CD4-positive, CD25-positive, alpha-beta regulatory T cell (primary cell): Measurements from ENCODE around the gene RMDN3. TPM values are rescaled to one million over a fixed set of nuclear protein-coding genes. Genes with fewer than 3 reads are reported as not detected.

ENCODE experiments used
- ATAC-seq, 2 donors: fragments of 150-1000 bp; cut with Tn5 transposase; one replicate each; pipeline ENCODE4 v1.10.0; 2021; ENCODE audit warnings: low read depth in 2 of 2, moderate number of reproducible peaks in 2 of 2, moderate library complexity in 1 of 2
- DNase-seq, 3 donors: peaks; one replicate each; pipeline versions ENCODE4 v3.0.0 to v3.0.0-alpha.2; 2012 to 2022; ENCODE audit warnings: mixed read lengths in 1 of 3
- H3K27ac ChIP-seq: one replicate; pipeline ENCODE4 v1.7.0; 2013; ENCODE audit warnings: mild to moderate bottlenecking, low read length; ENCODE audit not compliant: insufficient read depth, poor library complexity, severe bottlenecking
- H3K27me3 ChIP-seq: one replicate; pipeline ENCODE4 v1.7.0; 2013; ENCODE audit warnings: low read length; ENCODE audit not compliant: control insufficient read depth, insufficient read depth
- H3K36me3 ChIP-seq: one replicate; pipeline ENCODE4 v1.7.0; 2013; ENCODE audit warnings: mild to moderate bottlenecking, low read length, moderate library complexity; ENCODE audit not compliant: control insufficient read depth, insufficient read depth
- H3K4me1 ChIP-seq: 2 replicates; pipeline ENCODE4 v1.7.0; 2013; ENCODE audit warnings: mild to moderate bottlenecking, low read length; ENCODE audit not compliant: insufficient read depth, control insufficient read depth, poor library complexity, severe bottlenecking
- H3K4me3 ChIP-seq: one replicate; pipeline ENCODE4 v1.7.0; 2013; ENCODE audit warnings: low read depth, mild to moderate bottlenecking, low read length, moderate library complexity
- H3K9me3 ChIP-seq, 2 experiments: 1 replicate in 1 of 2; 2 replicates in 1 of 2; pipeline ENCODE4 v1.7.0; 2013; ENCODE audit warnings: low read length in 2 of 2, mild to moderate bottlenecking in 1 of 2, moderate library complexity in 1 of 2; ENCODE audit not compliant: control insufficient read depth in 2 of 2
- H3K27ac Mint-ChIP-seq, 3 donors: one replicate each; pipeline ENCODE4 v1.8.0; 2020 to 2022; ENCODE audit warnings: mild to moderate bottlenecking in 3 of 3, mixed read lengths in 3 of 3, moderate library complexity in 2 of 3
- H3K27me3 Mint-ChIP-seq: one replicate; pipeline ENCODE4 v1.8.0; 2022; ENCODE audit warnings: mild to moderate bottlenecking, mixed read lengths
- H3K36me3 Mint-ChIP-seq: one replicate; pipeline ENCODE4 v1.8.0; 2020; ENCODE audit warnings: mixed read lengths
- H3K4me1 Mint-ChIP-seq, 4 donors: one replicate each; pipeline ENCODE4 v1.8.0; 2020 to 2022; ENCODE audit warnings: mixed read lengths in 4 of 4, mild to moderate bottlenecking in 1 of 4
- H3K4me3 Mint-ChIP-seq, 4 donors: one replicate each; pipeline ENCODE4 v1.8.0; 2020 to 2022; ENCODE audit warnings: mild to moderate bottlenecking in 4 of 4, mixed read lengths in 4 of 4, moderate library complexity in 3 of 4
- H3K9me3 Mint-ChIP-seq, 7 donors: one replicate each; pipeline ENCODE4 v1.8.0; 2020 to 2022; ENCODE audit warnings: mixed read lengths in 7 of 7, mild to moderate bottlenecking in 3 of 7, moderate library complexity in 2 of 7
- polyA plus RNA-seq, 4 donors: library from polyadenylated mRNA; unstranded; fragments of 300-500 nt; fragmentation: Illumina TruSeq; gene quantifications; one replicate each; pipeline ENCODE4 v1.2.3, GENCODE V29; 2021
- total RNA-seq: library from RNA; stranded (reverse); gene quantifications from one replicate; pipeline ENCODE4 v1.2.3, GENCODE V29; 2022

The RMDN3 gene
- total and polyA plus RNA-seq, 5 donors from 2014 or later, result 17.6 to 27.7 (median 22.0) TPM

GRCh38 chr15:40766194-40766815 lies 11.3 kb upstream of the RMDN3 start:
- DNase-seq (no peak), ATAC-seq (no peak)
- no peaks in the 10 kb centered on the region for H3K27me3 ChIP-seq
- no peaks in the 10 kb centered on the region for H3K36me3 Mint-ChIP-seq
- H3K36me3 ChIP-seq, result peaks cover 5% of the 10 kb centered on the region
- H3K9me3 Mint-ChIP-seq, result no peaks in the 10 kb centered on the region
- H3K27ac Mint-ChIP-seq, result peak overlapping the region in 2 of 3 donors; percentile 51 to 90
- peaks cover 7 to 61% (median 19%) of the 10 kb centered on the region in 4 donors for H3K4me1 Mint-ChIP-seq
- no peaks in the 10 kb centered on the region for H3K9me3 ChIP-seq
- no peaks in the 10 kb centered on the region for H3K27me3 Mint-ChIP-seq
- H3K4me3 Mint-ChIP-seq, result peak overlapping the region in 1 of 4 donors; percentile 82
- no peak overlapping the region for H3K4me3 ChIP-seq
- H3K4me1 ChIP-seq, result peaks cover 50% of the 10 kb centered on the region
- H3K27ac ChIP-seq, result peak overlapping the region; percentile 78

GRCh38 chr15:40764629-40765103 lies 9.6 kb upstream of the RMDN3 start:
- Mint-ChIP-seq H3K36me3 (no peaks in the 10 kb centered on the region), H3K4me1 (peaks cover 7 to 50% (median 15%) of the 10 kb centered on the region in 4 donors), H3K27me3 (no peaks in the 10 kb centered on the region), H3K4me3 (peak overlapping the region; percentile 87 to 94 (median 90)), H3K9me3 (no peaks in the 10 kb centered on the region), H3K27ac (peak overlapping the region; percentile 90 to 93 (median 91))
- DNase-seq (no peak), ATAC-seq (no peak)
- Histone ChIP-seq H3K9me3 (no peaks in the 10 kb centered on the region), H3K27me3 (no peaks in the 10 kb centered on the region), H3K36me3 (peaks cover 5% of the 10 kb centered on the region), H3K4me3 (peak overlapping the region; percentile 82), H3K4me1 (peaks cover 45% of the 10 kb centered on the region), H3K27ac (peak overlapping the region; percentile 78)

- Histone ChIP-seq H3K27ac (peak within 1 kb of the TSS; percentile 78), H3K36me3 (peaks cover 5% of the 10 kb centered on the region), H3K27me3 (no peaks in the 10 kb centered on the region), H3K9me3 (no peaks in the 10 kb centered on the region), H3K4me1 (peaks cover 38% of the 10 kb centered on the region), H3K4me3 (peak within 1 kb of the TSS; percentile 82)
- H3K9me3 Mint-ChIP-seq, result no peaks in the 10 kb centered on the region
- peaks cover 5 to 43% (median 11%) of the 10 kb centered on the region in 4 donors for H3K4me1 Mint-ChIP-seq
- DNase-seq, result peak; percentile 67 to 82 (median 74)
- peak; percentile 44 to 56 for ATAC-seq
- H3K27me3 Mint-ChIP-seq, result no peaks in the 10 kb centered on the region
- H3K4me3 Mint-ChIP-seq, result peak within 1 kb of the TSS; percentile 87 to 94 (median 90)
- H3K27ac Mint-ChIP-seq, result peak within 1 kb of the TSS; percentile 90 to 93 (median 91)
- no peaks in the 10 kb centered on the region for H3K36me3 Mint-ChIP-seq
Observed at GRCh38 chr15:40763801-40764628, 9.0 kb upstream of the RMDN3 start, which contains the start of gene GCHFR. Gene GCHFR (plus strand): TSS chr15:40764068. CDS start chr15:40764181, 113 bp downstream.

- Histone ChIP-seq H3K36me3 (peaks cover 5% of the 10 kb centered on the region), H3K4me3 (peak overlapping the region; percentile 59), H3K27ac (peak overlapping the region; percentile 78), H3K27me3 (no peaks in the 10 kb centered on the region), H3K9me3 (no peaks in the 10 kb centered on the region), H3K4me1 (peaks cover 31% of the 10 kb centered on the region)
- ATAC-seq (peak in 1 of 2 donors; percentile 1), DNase-seq (peak in 2 of 3 donors; percentile 33 to 34)
- Mint-ChIP-seq H3K27ac (peak overlapping the region; percentile 80 to 87 (median 85)), H3K27me3 (no peaks in the 10 kb centered on the region), H3K4me1 (peaks cover 5 to 35% (median 8%) of the 10 kb centered on the region in 4 donors), H3K9me3 (no peaks in the 10 kb centered on the region), H3K4me3 (peak overlapping the region; percentile 87 to 94 (median 90)), H3K36me3 (no peaks in the 10 kb centered on the region)
Observed at GRCh38 chr15:40762919-40763800, 8.1 kb upstream of the RMDN3 start.

- Histone ChIP-seq H3K27ac (no peak overlapping the region), H3K27me3 (no peaks in the 10 kb centered on the region), H3K4me1 (peaks cover 24% of the 10 kb centered on the region), H3K9me3 (no peaks in the 10 kb centered on the region), H3K4me3 (no peak overlapping the region), H3K36me3 (no peaks in the 10 kb centered on the region)
- Mint-ChIP-seq H3K4me3 (peak overlapping the region in 1 of 4 donors; percentile 85), H3K27ac (no peak overlapping the region), H3K27me3 (no peaks in the 10 kb centered on the region), H3K36me3 (no peaks in the 10 kb centered on the region), H3K9me3 (peaks cover 0 to 1% (median 0%) of the 10 kb centered on the region in 7 donors), H3K4me1 (peaks cover 1 to 29% (median 6%) of the 10 kb centered on the region in 4 donors)
- ATAC-seq (no peak), DNase-seq (no peak)
Observed at GRCh38 chr15:40759961-40760360, 4.9 kb upstream of the RMDN3 start.

- Mint-ChIP-seq H3K36me3 (peaks cover 10% of the 10 kb centered on the region), H3K9me3 (peaks cover 0 to 1% (median 0%) of the 10 kb centered on the region in 7 donors), H3K4me3 (peak overlapping the region; percentile 43 to 91 (median 64)), H3K27me3 (peaks cover 5% of the 10 kb centered on the region), H3K4me1 (peaks cover 6 to 34% (median 20%) of the 10 kb centered on the region in 4 donors), H3K27ac (no peak overlapping the region)
- ATAC-seq (no peak), DNase-seq (no peak)
- no peaks in the 10 kb centered on the region for H3K9me3 ChIP-seq
- H3K4me3 ChIP-seq, result no peak overlapping the region
- no peaks in the 10 kb centered on the region for H3K36me3 ChIP-seq
- no peaks in the 10 kb centered on the region for H3K27me3 ChIP-seq
- peaks cover 26% of the 10 kb centered on the region for H3K4me1 ChIP-seq
- no peak overlapping the region for H3K27ac ChIP-seq
Observed at GRCh38 chr15:40756938-40757337, 1.9 kb upstream of the RMDN3 start.

GRCh38 chr15:40755812-40756208 lies 756 bp upstream of the RMDN3 start:
- H3K4me3 Mint-ChIP-seq, result peak overlapping the region; percentile 91 to 99 (median 97)
- ATAC-seq, result no peak
- H3K27ac Mint-ChIP-seq, result peak overlapping the region; percentile 95 to 99 (median 98)

More at GRCh38 chr15:40755812-40756208, 756 bp upstream of the RMDN3 start:
- Histone ChIP-seq H3K9me3 (no peaks in the 10 kb centered on the region), H3K36me3 (peaks cover 10% of the 10 kb centered on the region), H3K27me3 (no peaks in the 10 kb centered on the region), H3K4me3 (peak overlapping the region; percentile 90), H3K27ac (peak overlapping the region; percentile 81), H3K4me1 (peaks cover 26% of the 10 kb centered on the region)
- peaks cover 5% of the 10 kb centered on the region for H3K27me3 Mint-ChIP-seq
- peaks cover 0 to 1% (median 0%) of the 10 kb centered on the region in 7 donors for H3K9me3 Mint-ChIP-seq
- no peak for DNase-seq
- peaks cover 6 to 38% (median 20%) of the 10 kb centered on the region in 4 donors for H3K4me1 Mint-ChIP-seq
- H3K36me3 Mint-ChIP-seq, result peaks cover 15% of the 10 kb centered on the region
